Umbilical cord (tissue), 2 donors: ENCODE results near the gene RNF213. TPM values are rescaled to one million over a fixed set of nuclear protein-coding genes. Genes with fewer than 3 reads are reported as not detected.

Experiments used
- DNase-seq: peaks from one replicate; pipeline ENCODE4 v3.0.0-alpha.2; 2015; ENCODE audit warnings: low spot score
- total RNA-seq: library from RNA; depleted of rRNA; stranded (reverse); fragments of >200 nt; gene quantifications from one replicate; pipeline ENCODE4 v1.2.3, GENCODE V29; 2014; ENCODE audit warnings: low replicate concordance; ENCODE audit not compliant: insufficient read depth

Gene RNF213
- total RNA-seq, result 54.4 TPM

- peak; percentile 40 for DNase-seq
These were observed at the start of gene RNF213 for GRCh38 chr17:80260791-80261158. Gene RNF213 (plus strand): TSS chr17:80260852. CDS start chr17:80263682, 2,830 bp downstream.

- DNase-seq, result no peak
These were observed 48.5 kb upstream of the RNF213 start for GRCh38 chr17:80212109-80212508.

GRCh38 chr17:80212511-80212910 is 48.1 kb upstream of the RNF213 start:
- no peak for DNase-seq

- DNase-seq, result no peak
These were observed 47.5 kb upstream of the RNF213 start for GRCh38 chr17:80212962-80213642.

- DNase-seq, result no peak
These were observed 47.0 kb upstream of the RNF213 start for GRCh38 chr17:80213643-80213975.

- no peak for DNase-seq
These were observed 46.4 kb upstream of the RNF213 start for GRCh38 chr17:80214012-80214877.

GRCh38 chr17:80214878-80215210 is 45.8 kb upstream of the RNF213 start:
- DNase-seq, result no peak

GRCh38 chr17:80216473-80217456 is 43.9 kb upstream of the RNF213 start:
- no peak for DNase-seq

GRCh38 chr17:80217703-80218362 is 42.8 kb upstream of the RNF213 start:
- DNase-seq, result no peak

- DNase-seq, result no peak
These were observed 42.3 kb upstream of the RNF213 start for GRCh38 chr17:80218391-80218790.

- DNase-seq, result peak; percentile 67
These were observed 41.5 kb upstream of the RNF213 start for GRCh38 chr17:80219013-80219762.

- no peak for DNase-seq
These were observed 40.9 kb upstream of the RNF213 start for GRCh38 chr17:80219763-80220053.

GRCh38 chr17:80220054-80220735 is 40.5 kb upstream of the RNF213 start, which contains the start of the genes SGSH and SLC26A11:
Gene SGSH (minus strand): TSS chr17:80220333. CDS start chr17:80220313, 20 bp downstream.
Gene SLC26A11 (plus strand): TSS chr17:80220427. CDS start chr17:80221561, 1,134 bp downstream.
- DNase-seq, result peak; percentile 61

GRCh38 chr17:80220736-80221215 is 39.9 kb upstream of the RNF213 start:
- DNase-seq, result peak; percentile 20

GRCh38 chr17:80221351-80222105 is 39.1 kb upstream of the RNF213 start:
- DNase-seq, result no peak

GRCh38 chr17:80222376-80223141 is 38.1 kb upstream of the RNF213 start:
- no peak for DNase-seq

GRCh38 chr17:80223142-80223815 is 37.4 kb upstream of the RNF213 start:
- no peak for DNase-seq
